Natural killer cell treated with Interleukin-12 subunit alpha and Interleukin-12 subunit beta and Interleukin-15 and Interleukin-18, amount 100 ng/mL, for 72 hours (primary cell): ENCODE measurements around the gene MS4A6E. TPM values are rescaled to one million over a fixed set of nuclear protein-coding genes. Genes with fewer than 3 reads are reported as not detected.

Experiments
- ATAC-seq, 2 donors: fragments of 150-1000 bp; cut with Tn5 transposase in 1 of 2; sonication (Bioruptor Pico), chemical (Tn5 transposase) in 1 of 2; 2 replicates each; pipeline ENCODE4 v1.10.0; 2021
- DNase-seq: peaks from one replicate; pipeline ENCODE4 v3.0.0; 2022; ENCODE audit warnings: low spot score
- H3K27ac Mint-ChIP-seq, 2 donors: 1 replicate in 1 of 2; 2 replicates in 1 of 2; pipeline ENCODE4 v1.8.0; 2022; ENCODE audit warnings: mixed read lengths in 2 of 2, mild to moderate bottlenecking in 1 of 2, moderate library complexity in 1 of 2
- H3K27me3 Mint-ChIP-seq, 2 donors: 1 replicate in 1 of 2; 2 replicates in 1 of 2; pipeline ENCODE4 v1.8.0; 2022; ENCODE audit warnings: mixed read lengths in 2 of 2
- H3K36me3 Mint-ChIP-seq: one replicate; pipeline ENCODE4 v1.8.0; 2022; ENCODE audit warnings: mixed read lengths
- H3K4me1 Mint-ChIP-seq, 2 donors: 1 replicate in 1 of 2; 2 replicates in 1 of 2; pipeline ENCODE4 v1.8.0; 2022; ENCODE audit warnings: low read depth in 2 of 2, mixed read lengths in 2 of 2, mild to moderate bottlenecking in 1 of 2
- H3K4me3 Mint-ChIP-seq: one replicate; pipeline ENCODE4 v1.8.0; 2022; ENCODE audit warnings: mixed read lengths
- H3K9me3 Mint-ChIP-seq: 2 replicates; pipeline ENCODE4 v1.8.0; 2022; ENCODE audit warnings: mixed read lengths
- total RNA-seq, 2 donors: library from RNA; stranded (reverse); gene quantifications; one replicate each; pipeline ENCODE4 v1.2.3, GENCODE V29; 2022

MS4A6E gene
- total RNA-seq, 2 donors from 2014 or later = not detected

DNA sequence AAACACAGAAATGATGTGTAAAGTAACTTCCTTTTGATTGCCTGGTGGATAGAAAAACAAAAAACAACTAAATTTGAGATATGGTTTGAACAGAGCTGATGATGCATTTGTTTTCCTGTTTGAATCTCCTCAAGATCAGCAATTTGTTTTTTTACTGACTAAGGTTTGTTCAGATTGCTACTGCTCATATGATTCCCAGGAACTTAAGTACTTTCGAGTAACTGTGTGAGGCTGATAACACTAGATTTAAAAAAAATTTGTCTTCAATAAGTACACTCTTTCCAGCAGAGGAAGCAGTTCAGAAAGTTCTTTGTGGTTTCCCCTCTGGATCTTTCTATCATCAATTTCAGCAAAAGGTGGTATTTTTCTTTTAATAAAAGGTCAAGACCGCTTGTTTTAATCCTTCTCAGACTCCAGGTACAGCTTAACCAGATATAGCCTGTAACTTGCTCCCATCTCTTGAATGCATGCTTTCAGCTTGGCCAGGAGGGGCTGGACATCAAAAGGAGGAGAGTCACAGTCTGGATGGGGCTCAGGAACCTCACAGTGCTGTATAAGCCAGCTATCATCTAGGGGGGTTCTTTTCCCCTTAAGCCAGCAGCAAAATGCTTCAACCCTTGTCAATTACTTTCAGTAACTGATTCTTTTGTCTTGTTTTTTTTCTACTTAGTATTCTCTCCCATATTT is 12.3 kb upstream of the MS4A6E start:
- H3K4me3 Mint-ChIP-seq = no peak overlapping the region
- peaks cover 8% of the 10 kb centered on the region for H3K9me3 Mint-ChIP-seq
- ATAC-seq = no peak
- H3K4me1 Mint-ChIP-seq = no peaks in the 10 kb centered on the region
- DNase-seq = no peak
- H3K27me3 Mint-ChIP-seq = peaks cover 8 to 12% of the 10 kb centered on the region in 2 donors
- peaks cover 4% of the 10 kb centered on the region for H3K36me3 Mint-ChIP-seq
- no peak overlapping the region for H3K27ac Mint-ChIP-seq

DNA sequence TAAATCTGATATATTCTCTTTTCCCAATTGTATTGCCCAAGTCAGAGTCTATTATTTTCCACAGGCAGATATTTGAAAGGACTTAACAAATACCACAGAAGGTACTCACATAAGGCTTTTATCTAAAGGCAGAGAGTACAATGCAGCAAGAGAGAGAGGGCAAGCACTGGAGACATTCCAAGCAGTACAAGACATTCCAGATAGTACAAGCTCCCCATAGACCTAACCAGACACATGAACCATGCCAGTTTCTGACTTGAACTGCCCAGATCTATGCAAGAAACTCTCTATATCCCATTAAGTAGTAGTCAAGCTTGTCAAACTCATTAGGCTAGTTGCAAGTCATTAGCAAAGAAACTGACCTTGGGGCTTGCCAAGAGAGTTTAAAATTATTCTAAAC is 11.2 kb upstream of the MS4A6E start:
- Mint-ChIP-seq H3K27ac (no peak overlapping the region), H3K27me3 (peaks cover 3 to 20% of the 10 kb centered on the region in 2 donors), H3K9me3 (peaks cover 9% of the 10 kb centered on the region), H3K4me3 (no peak overlapping the region), H3K4me1 (no peaks in the 10 kb centered on the region), H3K36me3 (peaks cover 13% of the 10 kb centered on the region)
- no peak for ATAC-seq
- no peak for DNase-seq

DNA sequence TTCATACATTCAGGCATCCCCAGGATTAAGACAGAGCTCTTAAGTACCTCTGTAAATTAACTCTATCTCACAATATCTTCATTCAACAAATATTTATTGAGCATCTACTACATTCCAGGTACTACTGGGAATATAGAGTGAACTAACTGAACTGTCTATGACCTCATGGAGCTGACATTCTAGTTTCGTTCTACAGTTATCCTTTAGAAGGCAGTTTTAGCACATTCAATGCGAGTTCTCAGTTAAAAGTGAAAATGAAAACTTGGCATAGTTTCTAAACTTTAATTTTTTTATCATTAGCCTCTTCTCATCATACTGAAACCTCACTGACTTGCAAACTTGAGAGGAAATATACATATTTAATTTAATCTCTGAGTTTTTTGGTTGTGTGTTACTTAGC is 10.7 kb upstream of the MS4A6E start:
- H3K27me3 Mint-ChIP-seq = peaks cover 3 to 25% of the 10 kb centered on the region in 2 donors
- H3K36me3 Mint-ChIP-seq = peaks cover 17% of the 10 kb centered on the region
- H3K4me1 Mint-ChIP-seq = no peaks in the 10 kb centered on the region
- no peak overlapping the region for H3K4me3 Mint-ChIP-seq
- peaks cover 9% of the 10 kb centered on the region for H3K9me3 Mint-ChIP-seq
- ATAC-seq (no peak), DNase-seq (no peak)
- H3K27ac Mint-ChIP-seq = no peak overlapping the region

DNA sequence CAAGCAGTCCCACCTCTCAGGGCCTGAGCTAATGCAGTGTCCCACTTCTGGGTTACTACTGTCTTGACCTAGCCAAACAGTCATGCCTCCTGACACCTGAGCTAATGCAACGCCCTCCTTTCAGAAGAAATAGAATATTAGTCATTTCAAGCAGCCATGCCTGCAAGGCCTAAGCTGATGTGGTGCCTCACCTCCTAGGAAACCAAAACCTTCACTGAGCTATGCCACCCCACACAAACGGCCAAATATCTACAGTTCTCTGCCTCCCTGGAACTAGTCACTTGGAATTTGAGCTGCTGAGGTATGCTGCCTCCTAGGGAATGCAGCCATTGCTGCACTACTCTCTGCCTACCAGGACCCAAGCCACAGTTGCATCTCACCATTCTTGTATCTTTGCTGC is 8.3 kb upstream of the MS4A6E start:
- H3K27me3 Mint-ChIP-seq = peaks cover 3 to 48% of the 10 kb centered on the region in 2 donors
- H3K4me3 Mint-ChIP-seq = no peak overlapping the region
- DNase-seq = no peak
- H3K27ac Mint-ChIP-seq = no peak overlapping the region
- peaks cover 20% of the 10 kb centered on the region for H3K36me3 Mint-ChIP-seq
- ATAC-seq = peak in 1 of 2 donors; percentile 13
- H3K9me3 Mint-ChIP-seq = peaks cover 9% of the 10 kb centered on the region
- H3K4me1 Mint-ChIP-seq = no peaks in the 10 kb centered on the region

DNA sequence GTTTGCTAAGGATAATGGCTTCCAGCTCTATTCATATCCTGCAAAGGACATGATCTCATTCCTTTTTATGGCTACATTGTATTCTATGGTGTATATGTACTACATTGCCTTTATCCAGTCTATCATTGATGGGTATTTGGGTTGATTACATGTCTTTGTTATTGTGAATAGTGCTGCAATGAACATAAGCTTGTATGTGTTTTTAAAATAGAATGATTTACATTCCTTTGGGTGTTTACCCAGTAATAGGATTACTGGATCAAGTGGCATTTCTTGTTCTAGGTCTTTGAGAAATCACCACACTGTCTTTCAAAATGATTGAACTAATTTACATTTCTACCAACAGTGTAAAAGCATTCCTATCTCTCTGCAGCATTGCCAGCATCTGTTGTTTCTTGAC is 6.0 kb upstream of the MS4A6E start:
- DNase-seq (no peak), ATAC-seq (no peak)
- Mint-ChIP-seq H3K4me1 (no peaks in the 10 kb centered on the region), H3K9me3 (peaks cover 9% of the 10 kb centered on the region), H3K36me3 (peaks cover 20% of the 10 kb centered on the region), H3K4me3 (no peak overlapping the region), H3K27ac (no peak overlapping the region), H3K27me3 (peaks cover 5 to 61% of the 10 kb centered on the region in 2 donors)

DNA sequence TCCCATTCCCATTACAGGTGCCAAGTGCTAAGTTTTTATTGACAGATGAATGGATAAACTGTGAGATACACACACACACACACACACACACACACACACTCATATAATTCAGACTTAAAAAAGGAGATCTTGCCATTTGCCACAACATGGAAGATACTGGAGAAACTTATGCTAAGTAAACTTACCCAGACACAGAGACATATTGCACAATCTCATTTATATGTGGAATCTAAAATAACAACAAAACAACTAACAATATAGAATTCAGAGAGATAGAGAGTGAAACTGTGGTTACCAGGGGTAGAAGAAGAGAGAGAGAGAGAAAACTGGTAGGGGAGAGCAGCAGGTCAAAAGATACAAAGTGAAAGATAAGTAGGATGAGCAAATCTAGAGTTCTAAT is 1.4 kb downstream of the MS4A6E start:
- H3K27ac Mint-ChIP-seq = no peak overlapping the region
- H3K4me3 Mint-ChIP-seq = no peak overlapping the region
- no peak for DNase-seq
- no peaks in the 10 kb centered on the region for H3K4me1 Mint-ChIP-seq
- ATAC-seq = no peak
- peaks cover 7 to 29% of the 10 kb centered on the region in 2 donors for H3K27me3 Mint-ChIP-seq
- H3K36me3 Mint-ChIP-seq = no peaks in the 10 kb centered on the region
- no peaks in the 10 kb centered on the region for H3K9me3 Mint-ChIP-seq

DNA sequence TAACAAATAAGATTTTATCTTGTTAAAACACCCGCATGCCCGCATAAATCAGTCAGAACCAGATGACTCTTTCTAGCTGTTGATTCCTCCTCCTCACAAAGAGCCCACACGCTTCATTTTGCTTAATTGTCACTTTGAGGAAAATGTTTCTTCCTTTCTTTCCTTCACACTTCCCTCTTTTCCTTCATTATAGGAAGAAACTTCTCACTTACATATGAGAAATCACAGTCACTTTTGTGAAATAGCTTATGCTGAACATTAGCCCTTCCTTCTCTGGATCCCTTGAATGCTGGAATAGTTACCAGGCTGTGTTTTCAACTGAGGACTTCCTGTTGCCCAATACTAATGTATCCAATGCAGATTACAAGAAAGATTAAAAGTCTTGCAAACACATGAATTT is 5.8 kb downstream of the MS4A6E start:
- H3K27me3 Mint-ChIP-seq = peaks cover 2 to 18% of the 10 kb centered on the region in 2 donors
- H3K4me3 Mint-ChIP-seq = no peak overlapping the region
- H3K27ac Mint-ChIP-seq = no peak overlapping the region
- no peaks in the 10 kb centered on the region for H3K36me3 Mint-ChIP-seq
- H3K4me1 Mint-ChIP-seq = peaks cover 0 to 2% of the 10 kb centered on the region in 2 donors
- no peak for ATAC-seq
- no peaks in the 10 kb centered on the region for H3K9me3 Mint-ChIP-seq
- no peak for DNase-seq

DNA sequence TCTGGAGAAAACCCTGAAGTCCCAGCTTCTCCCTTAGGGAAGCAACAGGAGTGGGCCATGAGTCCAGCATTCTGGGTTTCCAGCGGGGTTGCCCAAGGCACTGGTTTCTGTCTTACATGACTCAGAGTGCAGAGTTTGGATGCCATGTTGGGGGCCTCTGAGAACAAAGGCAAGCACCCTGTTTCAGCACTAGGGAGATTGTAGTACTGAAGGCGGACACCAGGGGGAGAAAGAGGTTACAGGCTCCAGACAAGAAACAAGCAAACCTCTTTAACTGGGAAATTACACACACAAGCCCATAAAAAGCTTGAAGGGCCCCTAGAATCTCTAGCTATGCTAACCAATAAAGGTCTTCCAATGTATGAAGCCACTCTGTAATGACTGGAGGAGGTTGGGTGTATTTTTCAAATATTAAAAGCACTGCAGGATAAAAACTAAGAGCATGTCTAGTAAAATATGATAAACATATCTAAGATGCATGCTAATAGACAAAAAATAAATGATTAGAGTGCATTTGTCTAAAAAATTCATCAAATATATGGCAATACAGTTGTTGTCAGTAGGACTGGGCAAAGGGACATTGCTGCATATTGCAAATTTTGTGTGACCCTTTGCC is 7.1 kb downstream of the MS4A6E start:
- Mint-ChIP-seq H3K36me3 (no peaks in the 10 kb centered on the region), H3K27ac (no peak overlapping the region), H3K9me3 (no peaks in the 10 kb centered on the region), H3K4me1 (peaks cover 0 to 7% of the 10 kb centered on the region in 2 donors), H3K27me3 (peaks cover 7 to 25% of the 10 kb centered on the region in 2 donors), H3K4me3 (no peak overlapping the region)
- no peak for DNase-seq
- ATAC-seq = peak in 1 of 2 donors; percentile 69

DNA sequence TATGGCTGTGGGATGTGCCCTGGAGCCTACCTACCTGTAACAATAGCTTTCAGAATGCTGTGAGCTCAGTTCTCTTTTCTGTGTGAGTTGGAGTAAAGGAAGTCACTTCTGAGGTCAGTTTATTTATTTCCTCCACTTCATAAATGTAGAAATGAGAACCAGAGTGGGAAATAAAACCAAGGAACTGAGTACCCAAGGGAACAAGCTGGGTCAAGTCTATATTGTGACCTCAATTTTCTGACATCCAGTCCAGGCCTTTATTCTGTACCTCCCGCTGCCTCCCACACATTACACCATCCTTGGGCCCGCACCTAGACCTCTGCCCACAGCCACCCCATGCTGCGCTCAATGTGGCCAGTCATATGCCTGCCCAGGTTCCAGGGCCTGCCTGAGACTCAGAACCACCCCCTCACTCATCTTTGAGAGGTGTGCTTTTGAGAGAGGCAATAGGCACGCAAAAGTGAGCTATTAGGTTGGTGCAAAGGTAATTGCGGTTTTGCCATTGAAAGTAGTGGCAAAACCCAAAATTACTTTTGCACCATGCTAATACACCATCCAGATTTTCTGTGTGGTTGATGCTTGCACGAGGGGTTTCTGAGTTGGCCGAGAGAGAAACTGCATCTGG is 9.8 kb downstream of the MS4A6E start:
- H3K9me3 Mint-ChIP-seq = no peaks in the 10 kb centered on the region
- no peaks in the 10 kb centered on the region for H3K36me3 Mint-ChIP-seq
- H3K27me3 Mint-ChIP-seq = peaks cover 13 to 31% of the 10 kb centered on the region in 2 donors
- no peak overlapping the region for H3K4me3 Mint-ChIP-seq
- ATAC-seq (no peak), DNase-seq (no peak)
- no peak overlapping the region for H3K27ac Mint-ChIP-seq
- H3K4me1 Mint-ChIP-seq = peaks cover 0 to 7% of the 10 kb centered on the region in 2 donors

DNA sequence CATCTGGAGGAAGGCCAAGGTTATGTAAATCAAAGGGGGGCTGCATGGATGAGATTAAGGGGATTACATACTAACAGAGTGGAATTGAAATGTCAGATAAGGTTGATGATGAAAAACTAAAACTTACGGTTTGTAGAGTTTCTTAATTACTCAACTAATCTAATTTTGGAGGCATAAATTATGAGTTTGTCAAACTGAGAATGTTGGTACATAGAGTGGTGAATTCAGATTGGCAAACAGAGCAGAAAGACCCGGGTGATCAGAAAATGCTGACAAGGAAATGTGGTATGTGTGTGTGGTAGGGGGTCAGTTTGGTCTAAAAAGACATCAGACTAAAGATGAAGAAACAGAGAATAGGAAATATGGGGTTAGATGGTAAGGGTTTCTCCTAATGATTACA is 11.0 kb downstream of the MS4A6E start:
- Mint-ChIP-seq H3K4me1 (peaks cover 0 to 7% of the 10 kb centered on the region in 2 donors), H3K9me3 (no peaks in the 10 kb centered on the region), H3K36me3 (no peaks in the 10 kb centered on the region), H3K27me3 (peaks cover 16 to 28% of the 10 kb centered on the region in 2 donors), H3K27ac (no peak overlapping the region), H3K4me3 (no peak overlapping the region)
- no peak for DNase-seq
- no peak for ATAC-seq

DNA sequence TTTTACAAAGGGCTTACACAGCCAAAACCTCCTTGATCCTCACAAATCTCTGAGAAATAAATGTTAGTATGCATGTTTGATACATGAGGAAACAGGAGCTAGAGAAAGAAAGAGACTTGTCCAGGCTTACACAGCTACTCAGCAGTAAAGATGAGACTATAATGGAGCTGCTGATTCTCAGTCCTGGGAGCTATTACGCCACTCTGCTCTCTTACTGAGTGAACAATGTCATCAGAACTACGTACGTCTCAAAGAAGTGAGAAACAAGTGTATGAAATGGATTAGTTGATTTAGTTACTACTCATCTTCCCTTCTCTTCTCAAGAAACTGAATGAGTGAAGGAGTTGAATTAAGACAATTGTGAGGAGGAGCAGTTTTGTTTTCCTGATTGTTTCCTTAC is 12.3 kb downstream of the MS4A6E start:
- H3K36me3 Mint-ChIP-seq = no peaks in the 10 kb centered on the region

DNA sequence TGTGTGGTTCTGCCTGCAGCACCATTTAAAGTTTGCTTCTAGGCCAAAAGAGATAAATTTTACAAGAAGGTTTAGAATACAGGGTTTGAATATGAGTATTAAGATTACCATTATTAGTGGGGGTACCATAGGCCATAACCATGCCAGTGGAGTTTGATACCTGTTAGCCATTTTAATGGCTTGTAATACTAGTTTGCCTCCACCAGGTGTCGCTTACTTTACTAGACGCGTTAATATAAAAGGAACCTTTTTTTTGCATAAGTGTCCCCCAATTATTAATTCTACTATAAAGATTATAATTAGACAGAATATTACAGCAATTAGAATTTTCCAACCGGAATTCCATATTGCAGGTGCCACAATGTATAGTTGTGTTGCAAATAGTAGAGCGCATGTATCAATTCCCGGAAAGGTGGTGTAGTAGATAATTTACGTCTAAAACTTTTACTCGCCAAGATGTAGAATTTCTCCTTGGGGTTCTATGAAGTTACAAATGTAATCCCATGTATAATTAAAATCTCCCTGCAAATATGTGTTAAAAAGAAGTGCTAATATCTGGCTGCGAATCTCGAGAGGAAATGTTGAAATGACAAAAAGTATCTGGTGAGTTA is 16.1 kb downstream of the MS4A6E start:
- H3K36me3 Mint-ChIP-seq = no peaks in the 10 kb centered on the region
- peaks cover 29 to 43% of the 10 kb centered on the region in 2 donors for H3K27me3 Mint-ChIP-seq
- DNase-seq (no peak), ATAC-seq (no peak)
- H3K9me3 Mint-ChIP-seq = no peaks in the 10 kb centered on the region
- no peak overlapping the region for H3K27ac Mint-ChIP-seq
- peaks cover 0 to 2% of the 10 kb centered on the region in 2 donors for H3K4me1 Mint-ChIP-seq
- no peak overlapping the region for H3K4me3 Mint-ChIP-seq

More for the DNA sequence above, 12.3 kb downstream of the MS4A6E start:
- no peak overlapping the region for H3K4me3 Mint-ChIP-seq
- peaks cover 21 to 31% of the 10 kb centered on the region in 2 donors for H3K27me3 Mint-ChIP-seq
- ATAC-seq (no peak), DNase-seq (no peak)
- H3K4me1 Mint-ChIP-seq = peaks cover 0 to 7% of the 10 kb centered on the region in 2 donors
- H3K27ac Mint-ChIP-seq = no peak overlapping the region
- no peaks in the 10 kb centered on the region for H3K9me3 Mint-ChIP-seq

DNA sequence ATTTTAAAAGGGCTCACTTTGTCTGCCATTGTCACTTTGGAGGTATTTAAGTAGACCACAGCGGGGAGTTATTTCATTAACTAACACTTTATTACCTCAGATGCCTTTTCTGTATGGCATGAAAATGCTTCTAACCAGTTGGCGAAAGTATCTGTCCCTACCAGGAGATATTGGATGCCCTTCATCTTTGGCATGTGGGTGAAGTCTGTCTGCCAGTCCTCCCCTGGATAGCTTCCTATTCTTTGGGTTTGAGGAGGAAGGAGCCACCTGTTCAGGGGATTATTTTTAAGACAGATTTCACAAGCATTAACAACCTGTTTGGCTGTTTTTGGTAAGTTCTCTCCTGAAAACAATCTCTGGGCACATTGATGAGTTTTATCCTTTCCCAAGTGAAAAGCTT is 17.1 kb downstream of the MS4A6E start:
- peaks cover 27 to 42% of the 10 kb centered on the region in 2 donors for H3K27me3 Mint-ChIP-seq
- no peak overlapping the region for H3K4me3 Mint-ChIP-seq
- ATAC-seq (no peak), DNase-seq (no peak)
- H3K9me3 Mint-ChIP-seq = no peaks in the 10 kb centered on the region
- H3K4me1 Mint-ChIP-seq = no peaks in the 10 kb centered on the region
- H3K27ac Mint-ChIP-seq = no peak overlapping the region
- no peaks in the 10 kb centered on the region for H3K36me3 Mint-ChIP-seq

DNA sequence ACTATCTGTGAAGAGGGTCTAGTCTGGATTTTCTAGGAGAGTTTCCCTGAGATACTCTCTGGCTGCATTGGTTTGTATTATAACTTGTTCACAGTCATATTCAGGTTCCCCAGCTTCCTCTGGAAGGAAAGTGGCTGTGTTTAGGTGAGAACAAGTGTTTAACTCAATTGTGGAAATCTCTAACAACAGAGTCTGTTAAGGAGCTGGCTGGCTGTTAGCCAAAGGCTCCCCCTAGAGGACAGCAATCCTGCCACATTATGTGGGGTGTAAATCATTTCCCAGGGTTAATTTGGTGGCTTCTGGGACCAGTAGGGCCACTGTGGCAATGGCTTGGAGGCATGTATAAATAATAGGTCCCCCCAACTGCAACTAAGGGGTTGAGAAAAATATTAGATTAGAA is 18.4 kb downstream of the MS4A6E start:
- DNase-seq (no peak), ATAC-seq (no peak)
- Mint-ChIP-seq H3K36me3 (no peaks in the 10 kb centered on the region), H3K9me3 (no peaks in the 10 kb centered on the region), H3K27ac (no peak overlapping the region), H3K4me3 (no peak overlapping the region), H3K4me1 (no peaks in the 10 kb centered on the region), H3K27me3 (peaks cover 24 to 42% of the 10 kb centered on the region in 2 donors)
